ENCODE measurements around the gene IL20RA.

IL20RA gene

DNA sequence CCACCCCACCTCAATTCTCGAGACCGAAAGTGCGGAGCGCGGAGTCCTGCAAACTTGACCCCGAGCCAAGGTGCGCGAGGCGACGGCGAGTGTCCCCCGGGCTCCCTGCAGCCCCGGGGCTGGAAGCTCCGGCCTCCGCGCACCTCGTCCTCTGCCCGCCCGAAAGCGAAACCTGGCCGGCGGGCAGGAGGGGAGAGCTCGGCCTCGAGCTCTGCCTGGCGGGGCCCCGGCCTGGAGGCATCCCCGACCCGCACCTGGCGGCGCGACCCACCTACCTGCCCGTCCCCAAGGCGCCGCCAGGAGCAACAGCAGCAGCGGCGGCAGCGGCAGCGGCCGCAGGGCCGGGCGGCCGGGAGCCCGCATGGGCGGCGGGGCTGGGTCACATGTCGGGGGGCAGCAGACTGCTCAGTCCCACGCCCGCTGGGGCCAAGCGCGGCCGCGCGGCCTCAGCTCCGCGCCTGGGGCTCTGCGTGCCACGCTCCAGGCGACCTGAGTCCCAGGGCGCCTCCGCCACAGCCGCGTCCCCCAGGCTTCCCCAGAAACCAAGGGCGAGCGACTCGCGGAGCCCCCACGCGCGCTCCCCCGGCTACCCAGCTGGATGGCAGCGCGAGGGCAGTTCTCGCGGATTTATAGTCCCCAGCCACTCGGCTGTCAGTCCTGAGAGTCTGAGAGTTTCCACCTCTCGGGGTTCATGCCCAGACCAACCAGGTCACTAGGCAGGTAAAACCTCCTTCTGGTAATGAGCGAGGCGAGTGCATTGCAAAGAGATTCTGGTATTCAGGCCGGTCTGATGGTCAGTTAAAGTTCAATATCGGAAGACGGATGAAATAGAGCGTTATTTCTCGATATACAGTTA, at the start of gene IL20RA:
TSS of gene IL20RA (minus strand) at position 600 of the 856 bp plus-strand sequence. CDS start at position 363, 237 bp downstream.
- Histone ChIP-seq H3K9me3 (ENCODE audit: control insufficient read depth in 5 of 5, low read length in 5 of 5) (peaks cover 0 to 4% (median 0%) of the 10 kb centered on the region in 5 donors), H3K27ac (ENCODE audit: low read depth, low read length) (no peak within 1 kb of the TSS), H3K36me3 (ENCODE audit: control insufficient read depth in 5 of 5, insufficient read depth in 5 of 5, low read length in 5 of 5) (no peaks in the 10 kb centered on the region)

GRCh38 chr6:137093183-137094069, 48.7 kb upstream of the IL20RA start:
- Histone ChIP-seq H3K27me3 (ENCODE audit: control insufficient read depth in 5 of 5, insufficient read depth in 4 of 5, low read length in 5 of 5) (peaks cover 0 to 2% (median 0%) of the 10 kb centered on the region in 5 donors), H3K9me3 (ENCODE audit: control insufficient read depth in 5 of 5, low read length in 5 of 5) (no peaks in the 10 kb centered on the region), H3K4me3 (ENCODE audit: low read depth in 1 of 5, low read length in 5 of 5) (no peak overlapping the region), H3K36me3 (ENCODE audit: control insufficient read depth in 5 of 5, insufficient read depth in 5 of 5, low read length in 5 of 5) (no peaks in the 10 kb centered on the region), H3K27ac (ENCODE audit: low read depth, low read length) (no peak overlapping the region), H3K9ac (ENCODE audit: low read length in 5 of 5) (no peak overlapping the region), H3K4me1 (ENCODE audit: control insufficient read depth in 5 of 5, insufficient read depth in 5 of 5, low read length in 5 of 5) (peaks cover 0 to 17% (median 0%) of the 10 kb centered on the region in 5 donors)

More for the DNA sequence above, at the start of gene IL20RA:
- H3K4me1 ChIP-seq (ENCODE audit: control insufficient read depth in 5 of 5, insufficient read depth in 5 of 5, low read length in 5 of 5), result peaks cover 0 to 13% (median 8%) of the 10 kb centered on the region in 5 donors
- H3K9ac ChIP-seq (ENCODE audit: low read length in 5 of 5), result peak within 1 kb of the TSS in 4 of 5 donors; percentile 42 to 74 (median 47)
- peaks cover 2 to 6% (median 3%) of the 10 kb centered on the region in 5 donors for H3K27me3 ChIP-seq (ENCODE audit: control insufficient read depth in 5 of 5, insufficient read depth in 4 of 5, low read length in 5 of 5)
- peak within 1 kb of the TSS; percentile 68 to 82 (median 79) for H3K4me3 ChIP-seq (ENCODE audit: low read depth in 1 of 5, low read length in 5 of 5)

DNA sequence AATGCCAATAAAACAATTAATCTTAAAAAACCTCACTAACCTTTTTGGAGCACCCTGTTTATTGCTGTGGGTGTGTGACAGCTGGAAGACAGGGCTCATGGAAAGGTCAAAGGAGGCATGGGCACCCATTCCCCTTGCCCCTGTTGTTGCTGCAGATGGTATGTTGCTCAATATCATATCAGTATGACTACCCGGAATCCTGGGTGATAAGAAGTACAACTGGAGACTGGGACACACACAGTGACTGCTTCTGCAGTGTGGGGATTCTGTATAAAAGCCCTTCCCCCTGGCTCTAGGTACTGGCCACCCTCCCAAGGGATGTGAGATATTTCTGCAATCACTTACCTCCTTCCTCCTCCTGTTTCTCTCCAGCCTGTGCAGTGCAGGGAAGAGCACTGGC, 47.3 kb upstream of the IL20RA start:
- Histone ChIP-seq H3K4me3 (ENCODE audit: low read depth in 1 of 5, low read length in 5 of 5) (no peak overlapping the region), H3K27ac (ENCODE audit: low read depth, low read length) (no peak overlapping the region), H3K4me1 (ENCODE audit: control insufficient read depth in 5 of 5, insufficient read depth in 5 of 5, low read length in 5 of 5) (peaks cover 0 to 17% (median 0%) of the 10 kb centered on the region in 5 donors), H3K27me3 (ENCODE audit: control insufficient read depth in 5 of 5, insufficient read depth in 4 of 5, low read length in 5 of 5) (peaks cover 0 to 2% (median 0%) of the 10 kb centered on the region in 5 donors), H3K9me3 (ENCODE audit: control insufficient read depth in 5 of 5, low read length in 5 of 5) (no peaks in the 10 kb centered on the region), H3K36me3 (ENCODE audit: control insufficient read depth in 5 of 5, insufficient read depth in 5 of 5, low read length in 5 of 5) (no peaks in the 10 kb centered on the region), H3K9ac (ENCODE audit: low read length in 5 of 5) (no peak overlapping the region)

GRCh38 chr6:137089305-137089704, 44.5 kb upstream of the IL20RA start:
- H3K36me3 ChIP-seq (ENCODE audit: control insufficient read depth in 5 of 5, insufficient read depth in 5 of 5, low read length in 5 of 5), result no peaks in the 10 kb centered on the region
- no peak overlapping the region for H3K4me3 ChIP-seq (ENCODE audit: low read depth in 1 of 5, low read length in 5 of 5)
- no peak overlapping the region for H3K9ac ChIP-seq (ENCODE audit: low read length in 5 of 5)
- H3K27ac ChIP-seq (ENCODE audit: low read depth, low read length), result no peak overlapping the region
- H3K4me1 ChIP-seq (ENCODE audit: control insufficient read depth in 5 of 5, insufficient read depth in 5 of 5, low read length in 5 of 5), result peaks cover 0 to 13% (median 0%) of the 10 kb centered on the region in 5 donors
- peaks cover 0 to 2% (median 0%) of the 10 kb centered on the region in 5 donors for H3K27me3 ChIP-seq (ENCODE audit: control insufficient read depth in 5 of 5, insufficient read depth in 4 of 5, low read length in 5 of 5)
- H3K9me3 ChIP-seq (ENCODE audit: control insufficient read depth in 5 of 5, low read length in 5 of 5), result no peaks in the 10 kb centered on the region

- Histone ChIP-seq H3K36me3 (ENCODE audit: control insufficient read depth in 5 of 5, insufficient read depth in 5 of 5, low read length in 5 of 5) (no peaks in the 10 kb centered on the region), H3K27ac (ENCODE audit: low read depth, low read length) (no peak overlapping the region), H3K27me3 (ENCODE audit: control insufficient read depth in 5 of 5, insufficient read depth in 4 of 5, low read length in 5 of 5) (peaks cover 0 to 2% (median 0%) of the 10 kb centered on the region in 5 donors), H3K9ac (ENCODE audit: low read length in 5 of 5) (no peak overlapping the region), H3K9me3 (ENCODE audit: control insufficient read depth in 5 of 5, low read length in 5 of 5) (no peaks in the 10 kb centered on the region), H3K4me1 (ENCODE audit: control insufficient read depth in 5 of 5, insufficient read depth in 5 of 5, low read length in 5 of 5) (peaks cover 0 to 5% (median 0%) of the 10 kb centered on the region in 5 donors), H3K4me3 (ENCODE audit: low read depth in 1 of 5, low read length in 5 of 5) (no peak overlapping the region)
These were observed 43.1 kb upstream of the IL20RA start for GRCh38 chr6:137087902-137088301.

GRCh38 chr6:137086031-137086430, 41.3 kb upstream of the IL20RA start:
- Histone ChIP-seq H3K9me3 (ENCODE audit: control insufficient read depth in 5 of 5, low read length in 5 of 5) (no peaks in the 10 kb centered on the region), H3K4me1 (ENCODE audit: control insufficient read depth in 5 of 5, insufficient read depth in 5 of 5, low read length in 5 of 5) (no peaks in the 10 kb centered on the region), H3K4me3 (ENCODE audit: low read depth in 1 of 5, low read length in 5 of 5) (no peak overlapping the region), H3K27ac (ENCODE audit: low read depth, low read length) (no peak overlapping the region), H3K36me3 (ENCODE audit: control insufficient read depth in 5 of 5, insufficient read depth in 5 of 5, low read length in 5 of 5) (no peaks in the 10 kb centered on the region), H3K9ac (ENCODE audit: low read length in 5 of 5) (no peak overlapping the region), H3K27me3 (ENCODE audit: control insufficient read depth in 5 of 5, insufficient read depth in 4 of 5, low read length in 5 of 5) (peaks cover 0 to 2% (median 0%) of the 10 kb centered on the region in 5 donors)

DNA sequence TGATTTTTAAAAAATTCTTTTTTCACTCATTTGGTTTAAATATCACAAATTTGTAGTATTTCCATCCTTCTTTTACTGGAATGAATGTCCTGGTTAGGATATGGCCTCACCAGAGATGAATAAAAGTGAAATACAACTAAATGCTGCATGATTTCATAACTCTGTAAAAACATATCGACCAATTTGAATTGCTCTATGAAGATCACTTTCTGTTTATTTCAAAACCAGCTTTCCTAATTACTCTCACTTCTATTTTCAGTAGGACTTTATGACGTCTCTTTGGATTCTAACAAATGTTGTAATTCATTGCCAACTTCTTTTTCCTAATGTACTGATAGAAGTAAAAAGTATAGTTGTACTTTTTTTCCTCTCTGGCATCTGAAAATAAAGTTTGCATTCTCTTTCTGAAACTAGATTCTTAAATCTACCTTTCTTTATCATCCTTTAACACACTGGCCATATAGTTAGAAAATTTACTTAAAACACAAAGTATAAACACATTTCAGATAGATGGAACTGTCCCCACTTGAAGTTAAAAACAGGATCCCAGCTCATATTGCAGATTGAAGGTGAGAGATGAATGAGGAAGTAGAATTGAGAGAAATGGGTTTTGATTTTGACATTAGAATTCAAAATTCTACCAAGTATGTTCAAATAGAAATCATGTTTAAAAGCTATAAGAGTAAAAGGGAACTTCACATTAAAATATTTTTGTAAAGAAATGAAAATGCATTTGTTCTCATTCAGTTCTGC, 40.3 kb upstream of the IL20RA start:
- Histone ChIP-seq H3K27ac (ENCODE audit: low read depth, low read length) (no peak overlapping the region), H3K36me3 (ENCODE audit: control insufficient read depth in 5 of 5, insufficient read depth in 5 of 5, low read length in 5 of 5) (no peaks in the 10 kb centered on the region), H3K4me3 (ENCODE audit: low read depth in 1 of 5, low read length in 5 of 5) (no peak overlapping the region), H3K9me3 (ENCODE audit: control insufficient read depth in 5 of 5, low read length in 5 of 5) (no peaks in the 10 kb centered on the region), H3K27me3 (ENCODE audit: control insufficient read depth in 5 of 5, insufficient read depth in 4 of 5, low read length in 5 of 5) (peaks cover 0 to 2% (median 0%) of the 10 kb centered on the region in 5 donors), H3K4me1 (ENCODE audit: control insufficient read depth in 5 of 5, insufficient read depth in 5 of 5, low read length in 5 of 5) (no peaks in the 10 kb centered on the region), H3K9ac (ENCODE audit: low read length in 5 of 5) (no peak overlapping the region)

- Histone ChIP-seq H3K27ac (ENCODE audit: low read depth, low read length) (no peak overlapping the region), H3K4me1 (ENCODE audit: control insufficient read depth in 5 of 5, insufficient read depth in 5 of 5, low read length in 5 of 5) (no peaks in the 10 kb centered on the region), H3K9ac (ENCODE audit: low read length in 5 of 5) (peak overlapping the region in 1 of 5 donors; percentile 11), H3K4me3 (ENCODE audit: low read depth in 1 of 5, low read length in 5 of 5) (no peak overlapping the region), H3K36me3 (ENCODE audit: control insufficient read depth in 5 of 5, insufficient read depth in 5 of 5, low read length in 5 of 5) (no peaks in the 10 kb centered on the region), H3K9me3 (ENCODE audit: control insufficient read depth in 5 of 5, low read length in 5 of 5) (no peaks in the 10 kb centered on the region), H3K27me3 (ENCODE audit: control insufficient read depth in 5 of 5, insufficient read depth in 4 of 5, low read length in 5 of 5) (no peaks in the 10 kb centered on the region)
These were observed 39.3 kb upstream of the IL20RA start for GRCh38 chr6:137084090-137084489.

- Histone ChIP-seq H3K9ac (ENCODE audit: low read length in 5 of 5) (no peak overlapping the region), H3K27ac (ENCODE audit: low read depth, low read length) (no peak overlapping the region), H3K4me1 (ENCODE audit: control insufficient read depth in 5 of 5, insufficient read depth in 5 of 5, low read length in 5 of 5) (no peaks in the 10 kb centered on the region), H3K27me3 (ENCODE audit: control insufficient read depth in 5 of 5, insufficient read depth in 4 of 5, low read length in 5 of 5) (no peaks in the 10 kb centered on the region), H3K4me3 (ENCODE audit: low read depth in 1 of 5, low read length in 5 of 5) (no peak overlapping the region), H3K36me3 (ENCODE audit: control insufficient read depth in 5 of 5, insufficient read depth in 5 of 5, low read length in 5 of 5) (no peaks in the 10 kb centered on the region), H3K9me3 (ENCODE audit: control insufficient read depth in 5 of 5, low read length in 5 of 5) (no peaks in the 10 kb centered on the region)
These were observed 37.2 kb upstream of the IL20RA start for GRCh38 chr6:137081997-137082396.
